ENCODE results near the gene STBD1. TPM values are rescaled to one million over a fixed set of nuclear protein-coding genes. Genes with fewer than 3 reads are reported as not detected.

STBD1 gene
- total RNA-seq, 1 donor from 2014 or later = 12.9 TPM

DNA sequence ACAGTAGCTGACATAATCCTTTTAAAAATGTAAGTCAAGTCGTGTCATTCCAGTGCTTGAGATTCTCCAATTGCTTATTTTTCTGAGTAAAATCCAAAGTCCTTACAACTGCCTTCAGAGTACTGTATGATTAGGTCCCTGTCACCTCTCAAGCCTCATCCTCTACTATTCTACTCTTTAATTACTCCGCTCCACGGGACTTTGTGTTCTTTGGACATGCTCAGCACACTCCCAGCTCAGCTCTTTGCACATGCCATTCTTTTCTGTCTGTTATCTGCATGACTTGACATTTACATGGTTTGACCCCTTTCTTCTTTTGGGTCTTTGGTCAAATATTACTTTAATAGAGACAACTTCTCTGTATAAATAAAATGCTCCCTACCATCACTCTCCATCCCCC lies 39.9 kb upstream of the STBD1 start:
- DNase-seq (ENCODE audit: low spot score) = no peak
- H3K27ac Mint-ChIP-seq (ENCODE audit: unreplicated experiment) = no peak overlapping the region
- peaks cover 4% of the 10 kb centered on the region for H3K36me3 Mint-ChIP-seq (ENCODE audit: low read depth)
- no peak overlapping the region for H3K4me3 Mint-ChIP-seq (ENCODE audit: unreplicated experiment)
- H3K4me1 Mint-ChIP-seq (ENCODE audit: low read depth) = no peaks in the 10 kb centered on the region
- peaks cover 7% of the 10 kb centered on the region for H3K27me3 Mint-ChIP-seq (ENCODE audit: low read depth)
- no peaks in the 10 kb centered on the region for H3K9me3 Mint-ChIP-seq (ENCODE audit: low read depth)
- TF ChIP-seq, protein P1, sequence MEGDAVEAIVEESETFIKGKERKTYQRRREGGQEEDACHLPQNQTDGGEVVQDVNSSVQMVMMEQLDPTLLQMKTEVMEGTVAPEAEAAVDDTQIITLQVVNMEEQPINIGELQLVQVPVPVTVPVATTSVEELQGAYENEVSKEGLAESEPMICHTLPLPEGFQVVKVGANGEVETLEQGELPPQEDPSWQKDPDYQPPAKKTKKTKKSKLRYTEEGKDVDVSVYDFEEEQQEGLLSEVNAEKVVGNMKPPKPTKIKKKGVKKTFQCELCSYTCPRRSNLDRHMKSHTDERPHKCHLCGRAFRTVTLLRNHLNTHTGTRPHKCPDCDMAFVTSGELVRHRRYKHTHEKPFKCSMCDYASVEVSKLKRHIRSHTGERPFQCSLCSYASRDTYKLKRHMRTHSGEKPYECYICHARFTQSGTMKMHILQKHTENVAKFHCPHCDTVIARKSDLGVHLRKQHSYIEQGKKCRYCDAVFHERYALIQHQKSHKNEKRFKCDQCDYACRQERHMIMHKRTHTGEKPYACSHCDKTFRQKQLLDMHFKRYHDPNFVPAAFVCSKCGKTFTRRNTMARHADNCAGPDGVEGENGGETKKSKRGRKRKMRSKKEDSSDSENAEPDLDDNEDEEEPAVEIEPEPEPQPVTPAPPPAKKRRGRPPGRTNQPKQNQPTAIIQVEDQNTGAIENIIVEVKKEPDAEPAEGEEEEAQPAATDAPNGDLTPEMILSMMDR (IDR thresholded peaks at IDR 0.05) = no peak

DNA sequence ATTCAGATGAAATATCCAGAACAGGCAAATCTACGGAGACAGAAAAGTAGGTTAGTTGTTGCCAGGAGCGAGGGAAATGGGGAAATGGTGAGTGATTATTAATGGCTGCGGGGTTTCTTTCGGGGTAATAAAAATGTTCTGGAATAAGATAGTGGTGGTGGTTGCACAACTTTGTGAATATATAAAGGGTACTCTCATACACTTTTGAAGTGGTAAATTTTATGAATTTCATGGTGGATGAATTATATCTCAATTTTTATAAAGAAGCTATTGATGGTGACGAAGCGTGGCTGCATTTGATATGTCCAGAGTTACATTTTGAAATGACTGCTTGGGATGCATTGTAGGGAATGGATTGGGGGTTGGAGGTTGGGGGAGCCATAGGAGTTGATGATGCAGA lies 38.7 kb upstream of the STBD1 start:
- H3K4me3 Mint-ChIP-seq (ENCODE audit: unreplicated experiment) = no peak overlapping the region
- TF ChIP-seq, protein P1 (IDR thresholded peaks at IDR 0.05) = no peak

DNA sequence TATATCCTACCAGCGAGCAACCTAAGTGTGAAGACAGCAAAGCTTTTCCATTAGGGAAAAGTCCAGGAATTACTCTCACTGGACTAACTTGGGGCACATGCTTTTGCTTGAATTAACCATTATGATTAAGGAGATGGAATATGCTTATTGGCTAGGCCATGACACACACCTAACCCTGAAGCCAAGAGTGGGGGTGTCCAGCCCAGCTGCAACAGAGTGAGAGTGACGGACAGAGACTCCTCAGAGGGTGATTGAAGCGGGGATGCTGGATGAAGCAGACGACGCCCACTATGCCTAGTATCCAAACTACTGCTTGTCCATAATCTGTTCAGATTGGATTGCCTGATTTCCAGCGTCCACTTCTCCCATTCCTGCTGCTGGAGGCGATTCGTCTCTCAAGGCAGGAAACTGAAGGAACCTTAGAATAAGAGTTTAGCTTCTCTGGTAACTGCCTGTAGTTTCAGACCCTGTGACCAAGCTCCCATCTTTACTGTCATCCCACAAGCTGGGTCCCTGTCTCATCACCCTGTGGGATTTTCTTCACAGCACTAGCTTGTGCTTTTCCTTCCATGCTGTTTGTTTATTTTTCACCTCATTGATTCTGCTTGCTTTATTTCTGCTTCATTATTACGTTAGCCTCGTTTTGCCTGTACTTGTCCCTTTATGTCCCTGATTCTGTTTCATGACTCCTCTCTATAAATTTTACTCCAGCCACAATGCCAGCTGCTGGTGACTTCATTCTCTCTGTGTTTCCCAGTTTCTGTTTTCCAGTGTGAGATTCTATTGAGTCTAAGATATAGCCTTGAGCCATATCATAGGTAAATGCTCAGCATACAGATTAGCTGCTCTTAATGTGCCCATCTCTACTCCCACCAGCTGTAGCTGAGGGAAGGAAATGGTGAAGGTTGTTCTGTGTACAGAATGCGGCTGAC lies 36.0 kb upstream of the STBD1 start:
- TF ChIP-seq, protein P1 (IDR thresholded peaks at IDR 0.05) = no peak
- no peaks in the 10 kb centered on the region for H3K9me3 Mint-ChIP-seq (ENCODE audit: low read depth)
- H3K27me3 Mint-ChIP-seq (ENCODE audit: low read depth) = peaks cover 4% of the 10 kb centered on the region
- no peak for DNase-seq (ENCODE audit: low spot score)
- H3K4me3 Mint-ChIP-seq (ENCODE audit: unreplicated experiment) = no peak overlapping the region
- no peaks in the 10 kb centered on the region for H3K4me1 Mint-ChIP-seq (ENCODE audit: low read depth)
- H3K36me3 Mint-ChIP-seq (ENCODE audit: low read depth) = peaks cover 2% of the 10 kb centered on the region
- H3K27ac Mint-ChIP-seq (ENCODE audit: unreplicated experiment) = no peak overlapping the region

More for the DNA sequence above, 38.7 kb upstream of the STBD1 start:
- no peaks in the 10 kb centered on the region for H3K4me1 Mint-ChIP-seq (ENCODE audit: low read depth)
- DNase-seq (ENCODE audit: low spot score) = no peak
- peaks cover 4% of the 10 kb centered on the region for H3K27me3 Mint-ChIP-seq (ENCODE audit: low read depth)
- H3K27ac Mint-ChIP-seq (ENCODE audit: unreplicated experiment) = no peak overlapping the region
- peaks cover 4% of the 10 kb centered on the region for H3K36me3 Mint-ChIP-seq (ENCODE audit: low read depth)
- H3K9me3 Mint-ChIP-seq (ENCODE audit: low read depth) = no peaks in the 10 kb centered on the region

DNA sequence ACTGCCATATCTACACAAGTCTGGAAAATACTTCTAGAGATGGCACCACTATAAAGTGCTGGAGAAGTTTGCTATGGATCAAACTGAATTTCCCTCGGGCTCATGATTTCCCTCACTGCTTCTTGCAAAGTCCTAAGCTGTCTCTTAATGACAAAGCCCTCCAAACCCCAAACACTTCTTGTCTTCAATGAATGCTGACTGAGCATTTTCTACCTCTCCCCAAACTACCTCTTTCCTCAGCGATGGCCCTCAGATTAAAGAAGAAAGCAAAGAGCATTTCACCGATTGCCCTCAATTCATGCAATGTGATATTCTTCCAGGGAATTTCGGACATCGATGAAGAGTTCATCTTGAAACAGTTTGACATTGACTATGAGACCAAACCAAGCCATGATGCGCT lies 35.3 kb upstream of the STBD1 start:
- DNase-seq (ENCODE audit: low spot score) = no peak
- no peak overlapping the region for H3K27ac Mint-ChIP-seq (ENCODE audit: unreplicated experiment)
- H3K4me1 Mint-ChIP-seq (ENCODE audit: low read depth) = no peaks in the 10 kb centered on the region
- no peak overlapping the region for H3K4me3 Mint-ChIP-seq (ENCODE audit: unreplicated experiment)
- H3K36me3 Mint-ChIP-seq (ENCODE audit: low read depth) = peaks cover 2% of the 10 kb centered on the region
- H3K9me3 Mint-ChIP-seq (ENCODE audit: low read depth) = no peaks in the 10 kb centered on the region
- TF ChIP-seq, protein P1 (IDR thresholded peaks at IDR 0.05) = no peak
- peaks cover 4% of the 10 kb centered on the region for H3K27me3 Mint-ChIP-seq (ENCODE audit: low read depth)

DNA sequence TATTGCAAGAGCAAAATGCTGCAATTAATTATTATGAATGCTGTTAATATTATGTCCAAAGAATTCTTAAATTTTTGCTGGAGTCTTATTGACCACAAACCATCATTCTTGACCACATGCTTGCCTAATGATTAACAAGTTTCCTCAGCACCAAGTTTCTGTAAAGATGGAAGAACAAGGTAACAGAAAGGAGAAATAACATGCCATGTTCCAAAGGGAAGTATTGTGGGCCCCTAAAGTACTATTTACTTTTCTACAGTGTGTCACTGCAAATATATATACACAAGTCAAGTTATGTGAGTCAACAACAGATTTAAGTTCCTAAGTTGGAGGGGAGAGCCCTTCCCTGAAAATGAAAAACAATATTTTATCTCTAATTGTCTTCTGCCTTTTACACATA lies 34.5 kb upstream of the STBD1 start:
- no peak overlapping the region for H3K4me3 Mint-ChIP-seq (ENCODE audit: unreplicated experiment)
- H3K27ac Mint-ChIP-seq (ENCODE audit: unreplicated experiment) = no peak overlapping the region
- H3K27me3 Mint-ChIP-seq (ENCODE audit: low read depth) = peaks cover 4% of the 10 kb centered on the region
- TF ChIP-seq, protein P1 (IDR thresholded peaks at IDR 0.05) = no peak
- no peak for DNase-seq (ENCODE audit: low spot score)
- peaks cover 2% of the 10 kb centered on the region for H3K36me3 Mint-ChIP-seq (ENCODE audit: low read depth)
- no peaks in the 10 kb centered on the region for H3K9me3 Mint-ChIP-seq (ENCODE audit: low read depth)
- no peaks in the 10 kb centered on the region for H3K4me1 Mint-ChIP-seq (ENCODE audit: low read depth)

Data from chondrocyte (in vitro differentiated cells).